GM12878 (cell line): ENCODE results near the gene LCLAT1. TPM values are rescaled to one million over a fixed set of nuclear protein-coding genes. Genes with fewer than 3 reads are reported as not detected.

Source experiments
- ATF7 ChIP-seq: fragments of 450-650 bp; IDR thresholded peaks from 2 replicates; pipeline ENCODE4 v1.6.1; 2016; ENCODE audit warnings: low read depth, mild to moderate bottlenecking
- CBX5 ChIP-seq: sonication (generic); IDR thresholded peaks from 2 replicates; pipeline ENCODE4 v1.6.1; 2016; ENCODE audit warnings: low read depth, moderate library complexity, mild to moderate bottlenecking, inconsistent platforms
- CEBPB ChIP-seq, 2 experiments: fragments of 150-350 bp in 1 of 2; IDR thresholded peaks; 2 replicates each; pipeline ENCODE4 v1.6.1; 2012 to 2014; ENCODE audit warnings: low read depth in 2 of 2, low read length in 2 of 2, borderline replicate concordance in 1 of 2, inconsistent platforms in 1 of 2
- CTCF ChIP-seq, 3 experiments: IDR thresholded peaks in 2 of 3; conservative IDR thresholded peaks in 1 of 3; 2 replicates each; pipeline ENCODE4 v1.5.1; 2011; ENCODE audit warnings: low read depth in 3 of 3, low read length in 3 of 3, mild to moderate bottlenecking in 3 of 3, control low read depth in 2 of 3, moderate library complexity in 2 of 3, inconsistent platforms in 1 of 3, mixed read lengths in 1 of 3; ENCODE audit not compliant: control insufficient read depth in 2 of 3, insufficient read depth in 1 of 3; ENCODE audit errors: extremely low read depth in 1 of 3
- ESRRA ChIP-seq: IDR thresholded peaks from 2 replicates; pipeline ENCODE4 v1.6.1; 2012; ENCODE audit warnings: mild to moderate bottlenecking, low read length, improper control_type of control experiment
- HSF1 ChIP-seq: fragments of 150-350 bp; IDR thresholded peaks from 2 replicates; pipeline ENCODE4 v1.6.1; 2014; ENCODE audit warnings: mild to moderate bottlenecking, low read depth, low read length
- IRF3 ChIP-seq: fragments of 450-650 bp; IDR thresholded peaks from 2 replicates; pipeline ENCODE4 v1.6.1; 2014; ENCODE audit warnings: mild to moderate bottlenecking
- JUND ChIP-seq: IDR thresholded peaks from 2 replicates; pipeline ENCODE4 v1.6.1; 2012; ENCODE audit warnings: low read depth, mild to moderate bottlenecking, low read length, improper control_type of control experiment, moderate library complexity
- MAX ChIP-seq: IDR thresholded peaks from 2 replicates; pipeline ENCODE4 v1.6.1; 2012; ENCODE audit warnings: low read depth, low read length, improper control_type of control experiment
- MYC ChIP-seq: IDR thresholded peaks from 2 replicates; pipeline ENCODE4 v1.6.1; 2011; ENCODE audit warnings: mild to moderate bottlenecking, low read length, moderate library complexity, inconsistent platforms; ENCODE audit not compliant: insufficient read depth, insufficient replicate concordance, insufficient read length, severe bottlenecking
- RAD51 ChIP-seq: fragments of 450-650 bp; IDR thresholded peaks from 2 replicates; pipeline ENCODE4 v1.6.1; 2016; ENCODE audit warnings: moderate library complexity, mild to moderate bottlenecking, inconsistent platforms
- RCOR1 ChIP-seq: conservative IDR thresholded peaks from 2 replicates; pipeline ENCODE4 v1.6.1; 2012; ENCODE audit warnings: low read depth, low read length, improper control_type of control experiment
- SP1 ChIP-seq: IDR thresholded peaks from one replicate; pipeline ENCODE4 v1.6.1; 2011; ENCODE audit warnings: low read depth, low read length
- SPI1 ChIP-seq: IDR thresholded peaks from 2 replicates; pipeline ENCODE4 v1.6.1; 2011; ENCODE audit warnings: low read depth, mild to moderate bottlenecking, low read length, moderate library complexity, borderline replicate concordance; ENCODE audit not compliant: insufficient read depth
- SRF ChIP-seq, 2 experiments: IDR thresholded peaks; 2 replicates each; pipeline ENCODE4 v1.6.1; 2011; ENCODE audit warnings: low read depth in 2 of 2, low read length in 2 of 2, mild to moderate bottlenecking in 1 of 2, moderate library complexity in 1 of 2
- STAT1 ChIP-seq: fragments of 450-650 bp; conservative IDR thresholded peaks from 2 replicates; pipeline ENCODE4 v1.6.1; 2014; ENCODE audit warnings: antibody characterized with exemption, mild to moderate bottlenecking
- SUPT20H ChIP-seq: IDR thresholded peaks from 2 replicates; pipeline ENCODE4 v1.6.1; 2011; ENCODE audit warnings: low read depth, mild to moderate bottlenecking, low read length, moderate library complexity, borderline replicate concordance; ENCODE audit not compliant: control insufficient read depth
- ZNF207 ChIP-seq: fragments of 450-650 bp; IDR thresholded peaks from 2 replicates; pipeline ENCODE4 v1.6.1; 2014; ENCODE audit warnings: antibody characterized with exemption, mild to moderate bottlenecking, borderline replicate concordance
- ZNF592 ChIP-seq: fragments of 450-650 bp; IDR thresholded peaks from 2 replicates; pipeline ENCODE4 v1.6.1; 2017; ENCODE audit warnings: mild to moderate bottlenecking, moderate library complexity
- ZNF622 ChIP-seq: fragments of 450-650 bp; IDR thresholded peaks from 2 replicates; pipeline ENCODE4 v1.6.1; 2017; ENCODE audit warnings: mild to moderate bottlenecking, inconsistent platforms
- polyA plus RNA-seq, 11 experiments: library from polyadenylated mRNA; depleted of rRNA in 4 of 11; unstranded in 6 of 11; stranded (reverse) in 5 of 11; fragments of >200 nt; fragmentation: Nextera tagmentation in 4 of 11; fragmentation: Illumina TruSeq in 1 of 11; extraction: Ambion mirVana in 4 of 11; extraction: Trizol in 1 of 11; gene quantifications; 1 replicate in 1 of 11; 2 replicates in 10 of 11; pipeline versions ENCODE4 v1.2.1 to v1.2.3, GENCODE V29; 2011 to 2016; ENCODE audit warnings: inconsistent platforms in 2 of 11, missing spikeins in 2 of 11, low read depth in 1 of 11
- total RNA-seq, 4 experiments: library from RNA; depleted of rRNA in 3 of 4; stranded (reverse); fragments of >200 nt in 3 of 4; fragmentation: Illumina TruSeq in 1 of 4; extraction: Trizol in 1 of 4; gene quantifications; 2 replicates each; pipeline versions ENCODE4 v1.2.1 to v1.2.3, GENCODE V29; 2013 to 2021

LCLAT1 gene
- total and polyA plus RNA-seq, 10 of the 15 experiments (the other 5 are each of a cell fraction or from before 2014, with no cell fraction given): 8.1 to 33.0 (median 15.9) TPM

- no peak for TF ChIP-seq MYC
- no peak for TF ChIP-seq RAD51
- peak; percentile 83 for TF ChIP-seq SPI1
- TF ChIP-seq RCOR1: no peak
- TF ChIP-seq ZNF592: no peak
- no peak for TF ChIP-seq ZNF622
- no peak for TF ChIP-seq ESRRA
- no peak for TF ChIP-seq SUPT20H
- no peak for TF ChIP-seq IRF3
- no peak for TF ChIP-seq SP1
- no peak for TF ChIP-seq ZNF207
- TF ChIP-seq SRF (IDR thresholded peaks at IDR 0.05; ENCODE audit: low read depth in 2 of 2, low read length in 2 of 2): peak; percentile 87 to 97
- no peak for TF ChIP-seq CEBPB (IDR thresholded peaks at IDR 0.05; ENCODE audit: borderline replicate concordance in 1 of 2, low read depth in 2 of 2, low read length in 2 of 2)
- TF ChIP-seq ATF7: no peak
- TF ChIP-seq MAX: no peak
- peak; percentile 80; the same call in 1 of the 2 replicates for TF ChIP-seq CBX5
- TF ChIP-seq STAT1: no peak
- TF ChIP-seq JUND: no peak
- TF ChIP-seq CTCF (IDR thresholded peaks at IDR 0.05 in 2 of 3, conservative IDR thresholded peaks at IDR 0.05 in 1 of 3; ENCODE audit: control insufficient read depth in 2 of 3, extremely low read depth in 1 of 3, insufficient read depth in 1 of 3, low read depth in 3 of 3, low read length in 3 of 3): no peak
- no peak for TF ChIP-seq HSF1
Observed at GRCh38 chr2:30666266-30666874, 219.3 kb downstream of the LCLAT1 start (continued).
